ENCODE measurements around the gene RPL10A.
"Not testable (repeated sequence)": the region's sequence is repeated elsewhere in the genome, so short reads cannot be mapped to it uniquely, and the experiment has no call there.

The RPL10A gene

GRCh38 chr6:35432291-35432690, 35.9 kb upstream of the RPL10A start:
- Histone ChIP-seq H3K79me2 (ENCODE audit: insufficient read depth, low read length) (no peaks in the 10 kb centered on the region), H2AFZ (ENCODE audit: low read length) (no peak overlapping the region), H3K9me3 (ENCODE audit: low read length) (peaks cover 11% of the 10 kb centered on the region), H3K4me2 (ENCODE audit: low read length) (no peak overlapping the region), H3K9ac (ENCODE audit: low read length) (no peak overlapping the region), H3K36me3 (ENCODE audit: insufficient read depth, low read length) (no peaks in the 10 kb centered on the region; the same call in 1 of the 2 replicates), H3K27ac (ENCODE audit: low read depth, low read length, poor library complexity, severe bottlenecking) (no peak overlapping the region), H3K9me2 (ENCODE audit: low read depth, low read length) (no peaks in the 10 kb centered on the region), H3K27me3 (ENCODE audit: insufficient read depth, low read length) (no peaks in the 10 kb centered on the region), H3K4me3 (ENCODE audit: low read depth, low read length, poor library complexity, severe bottlenecking) (no peak overlapping the region), H3K4me1 (ENCODE audit: insufficient read depth, low read length, severe bottlenecking) (no peaks in the 10 kb centered on the region), H3F3A (ENCODE audit: insufficient read depth, low read length) (no peaks in the 10 kb centered on the region), H4K20me1 (ENCODE audit: insufficient read depth, low read length) (no peaks in the 10 kb centered on the region)
- no peak for TF ChIP-seq EZH2 (IDR thresholded peaks at IDR 0.05; ENCODE audit: borderline replicate concordance, low read length)
- no peak for TF ChIP-seq CTCF (IDR thresholded peaks at IDR 0.05; ENCODE audit: low read length)

GRCh38 chr6:35432702-35433101, 35.5 kb upstream of the RPL10A start:
- H3K79me2 ChIP-seq (ENCODE audit: insufficient read depth, low read length); H3K4me3 ChIP-seq (ENCODE audit: low read depth, low read length, poor library complexity, severe bottlenecking); H4K20me1 ChIP-seq (ENCODE audit: insufficient read depth, low read length); H3K4me2 ChIP-seq (ENCODE audit: low read length); H3K27ac ChIP-seq (ENCODE audit: low read depth, low read length, poor library complexity, severe bottlenecking); H3K27me3 ChIP-seq (ENCODE audit: insufficient read depth, low read length); H3K4me1 ChIP-seq (ENCODE audit: insufficient read depth, low read length, severe bottlenecking); H3K36me3 ChIP-seq (ENCODE audit: insufficient read depth, low read length); H2AFZ ChIP-seq (ENCODE audit: low read length); H3F3A ChIP-seq (ENCODE audit: insufficient read depth, low read length); H3K9ac ChIP-seq (ENCODE audit: low read length); H3K9me2 ChIP-seq (ENCODE audit: low read depth, low read length): not testable (repeated sequence)
- peaks cover 11% of the 10 kb centered on the region for H3K9me3 ChIP-seq (ENCODE audit: low read length)

- H3K9me3 ChIP-seq (ENCODE audit: low read length): peaks cover 1% of the 10 kb centered on the region; the same call in 1 of the 2 replicates
- no peak overlapping the region for H3K27ac ChIP-seq (ENCODE audit: low read depth, low read length, poor library complexity, severe bottlenecking)
- no peaks in the 10 kb centered on the region for H3K4me1 ChIP-seq (ENCODE audit: insufficient read depth, low read length, severe bottlenecking)
- no peak overlapping the region for H2AFZ ChIP-seq (ENCODE audit: low read length)
- H3K9me2 ChIP-seq (ENCODE audit: low read depth, low read length): no peaks in the 10 kb centered on the region
- no peak overlapping the region for H3K4me2 ChIP-seq (ENCODE audit: low read length)
- H3F3A ChIP-seq (ENCODE audit: insufficient read depth, low read length): no peaks in the 10 kb centered on the region
- H3K9ac ChIP-seq (ENCODE audit: low read length): no peak overlapping the region
- no peaks in the 10 kb centered on the region for H3K27me3 ChIP-seq (ENCODE audit: insufficient read depth, low read length)
- no peaks in the 10 kb centered on the region for H3K79me2 ChIP-seq (ENCODE audit: insufficient read depth, low read length)
- no peaks in the 10 kb centered on the region for H3K36me3 ChIP-seq (ENCODE audit: insufficient read depth, low read length)
- no peak overlapping the region for H3K4me3 ChIP-seq (ENCODE audit: low read depth, low read length, poor library complexity, severe bottlenecking)
- no peaks in the 10 kb centered on the region for H4K20me1 ChIP-seq (ENCODE audit: insufficient read depth, low read length)
- TF ChIP-seq CTCF (IDR thresholded peaks at IDR 0.05; ENCODE audit: low read length) (no peak), EZH2 (IDR thresholded peaks at IDR 0.05; ENCODE audit: borderline replicate concordance, low read length) (no peak)
These were observed 32.9 kb upstream of the RPL10A start for GRCh38 chr6:35435074-35435837.

Data from OCI-LY1 (cell line).